ENCODE results near the gene TMEM200C.

GRCh38 chr18:5876891-5877290, 18.4 kb downstream of the TMEM200C start:
- TF ChIP-seq EZH2 (IDR thresholded peaks at IDR 0.05; ENCODE audit: borderline replicate concordance) (no peak), CTCF (IDR thresholded peaks at IDR 0.05; ENCODE audit: poor library complexity) (no peak), EZH2phosphoT487 (IDR thresholded peaks at IDR 0.05; ENCODE audit: low read depth, severe bottlenecking, unreplicated experiment) (no peak)

All from hepatocyte (in vitro differentiated cells).